Renal pelvis (tissue), 4 donors: ENCODE results near the gene ZNF234. TPM values are rescaled to one million over a fixed set of nuclear protein-coding genes. Genes with fewer than 3 reads are reported as not detected.
"Not testable (repeated sequence)": the region's sequence is repeated elsewhere in the genome, so short reads cannot be mapped to it uniquely, and the experiment has no call there.

Experiments used
- DNase-seq: peaks from one replicate; pipeline ENCODE4 v3.0.0-alpha.2; 2013
- polyA plus RNA-seq, 3 donors: library from polyadenylated mRNA; unstranded; fragments of 120-200 nt; gene quantifications; one replicate each; pipeline ENCODE4 v1.2.1, GENCODE V29; 2013; ENCODE audit not compliant: insufficient read length in 3 of 3

The ZNF234 gene
- polyA plus RNA-seq, 3 donors, result 11.3 to 25.0 (median 19.5) TPM

DNA sequence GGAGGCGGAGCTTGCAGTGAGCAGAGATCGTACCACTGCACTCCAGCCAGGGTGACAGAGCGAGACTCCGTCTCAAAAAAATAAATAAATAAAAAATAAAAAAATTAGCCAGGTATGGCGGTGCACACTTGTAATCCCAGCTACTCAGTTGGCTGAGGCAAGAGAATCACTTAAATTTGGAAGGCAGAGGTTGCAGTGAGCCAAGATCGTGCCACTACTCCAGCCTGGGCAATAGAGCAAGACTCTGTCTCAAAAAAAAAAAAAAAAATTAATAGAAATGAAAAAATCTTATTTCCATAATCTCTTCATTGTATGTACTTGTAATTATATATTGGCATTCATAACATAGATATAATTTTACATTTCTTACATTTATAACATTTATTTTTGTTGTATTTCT lies 29.3 kb downstream of the ZNF234 start:
- DNase-seq, result not testable (repeated sequence)

GRCh38 chr19:44176590-44176989 lies 35.2 kb downstream of the ZNF234 start:
- no peak for DNase-seq

GRCh38 chr19:44180968-44181367 lies 39.6 kb downstream of the ZNF234 start:
- DNase-seq, result no peak

- no peak for DNase-seq
Observed at GRCh38 chr19:44182145-44182544, 40.8 kb downstream of the ZNF234 start.

DNA sequence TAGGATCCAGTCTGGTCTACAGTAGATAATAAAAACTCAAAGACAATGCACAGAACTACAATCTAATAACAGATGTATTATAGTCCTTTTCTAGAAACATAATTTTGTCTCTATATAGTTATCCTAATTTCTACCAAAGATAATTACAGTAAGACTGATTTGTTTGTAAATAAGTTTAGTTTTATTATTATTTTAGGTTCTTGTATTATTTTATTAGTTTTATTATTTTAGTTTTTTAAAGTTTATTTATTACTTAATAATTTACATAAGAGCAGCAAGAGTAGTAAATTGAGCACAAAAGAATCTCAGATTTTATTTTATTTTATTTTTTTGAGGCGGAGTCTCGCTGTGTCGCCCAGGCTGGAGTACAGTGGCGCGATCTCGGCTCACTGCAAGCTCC lies 48.7 kb downstream of the ZNF234 start:
- DNase-seq, result no peak

DNA sequence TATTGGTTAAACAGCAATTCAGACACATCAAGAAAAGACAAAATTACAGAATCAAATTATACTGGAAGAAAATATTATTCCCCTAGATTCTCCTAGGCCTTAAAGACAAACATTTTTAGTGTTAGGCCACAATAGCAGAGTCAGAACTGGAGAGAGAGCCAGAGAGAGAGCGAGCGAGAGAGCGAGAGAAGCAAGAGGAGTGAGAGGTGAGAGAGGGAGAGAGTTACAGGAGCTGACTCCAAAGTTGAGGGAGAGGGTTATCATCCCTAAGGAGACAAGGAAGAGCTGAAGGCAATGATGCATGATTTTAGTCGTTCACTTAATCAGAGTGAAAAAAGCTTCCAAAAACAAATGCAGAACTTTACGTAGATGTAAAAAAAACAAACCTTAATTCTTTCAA lies 50.8 kb downstream of the ZNF234 start:
- no peak for DNase-seq

- no peak for DNase-seq
Observed at GRCh38 chr19:44196772-44197171, 55.4 kb downstream of the ZNF234 start.

DNA sequence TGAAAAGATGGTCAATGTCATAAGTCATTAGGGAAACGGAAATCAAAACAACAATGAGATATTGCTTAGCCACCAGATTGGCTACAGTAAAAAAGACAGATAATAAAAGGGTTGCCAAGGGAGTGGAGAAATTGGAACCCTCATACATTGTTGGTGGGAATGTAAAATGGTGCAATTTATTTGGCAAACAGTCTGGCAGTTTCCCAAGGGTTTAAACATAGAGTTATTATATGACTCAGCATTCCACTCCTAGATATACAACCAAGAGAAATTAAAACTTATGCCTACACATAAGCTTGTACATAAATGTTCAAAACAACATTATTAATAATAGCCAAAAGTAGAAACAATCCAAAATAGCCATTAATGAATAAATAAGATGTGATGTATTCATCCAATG lies 61.1 kb downstream of the ZNF234 start:
- DNase-seq, result no peak

DNA sequence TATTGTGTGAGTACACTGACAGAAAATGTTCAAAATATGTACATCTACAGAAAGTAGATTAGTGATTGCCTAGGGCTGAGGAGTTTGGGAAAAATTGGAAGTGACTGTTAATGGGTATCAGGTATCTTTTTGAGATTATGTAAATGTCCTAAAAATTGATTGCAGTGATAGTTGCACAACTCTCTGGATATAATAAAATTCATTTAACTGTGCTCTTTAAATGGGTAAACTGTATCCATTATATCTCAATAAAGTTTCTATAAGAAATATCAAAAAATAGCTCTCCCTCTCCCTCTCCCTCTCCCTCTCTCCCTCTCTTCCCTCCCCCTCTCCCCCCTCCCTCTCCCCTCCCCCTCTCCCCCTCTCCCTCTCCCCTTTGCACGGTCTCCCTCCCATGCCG lies 61.6 kb downstream of the ZNF234 start:
- no peak for DNase-seq

DNA sequence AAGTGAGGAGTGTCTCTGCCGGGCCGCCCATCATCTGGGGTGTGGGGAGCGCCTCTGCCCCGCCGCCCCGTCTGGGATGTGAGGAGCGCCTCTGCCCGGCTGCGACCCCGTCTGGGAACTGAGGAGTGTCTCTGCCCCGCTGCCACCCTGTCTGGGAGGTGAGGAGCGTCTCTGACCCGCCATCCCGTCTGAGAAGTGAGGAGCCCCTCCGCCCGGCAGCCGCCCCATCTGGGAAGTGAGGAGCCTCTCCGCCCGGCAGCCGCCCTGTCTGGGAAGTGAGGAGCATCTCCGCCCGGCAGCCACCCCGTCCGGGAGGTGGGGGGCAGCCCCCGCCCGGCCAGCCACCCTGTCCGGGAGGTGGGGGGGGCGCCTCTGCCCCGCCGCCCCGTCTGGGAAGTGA lies 62.5 kb downstream of the ZNF234 start:
- not testable (repeated sequence) for DNase-seq

DNA sequence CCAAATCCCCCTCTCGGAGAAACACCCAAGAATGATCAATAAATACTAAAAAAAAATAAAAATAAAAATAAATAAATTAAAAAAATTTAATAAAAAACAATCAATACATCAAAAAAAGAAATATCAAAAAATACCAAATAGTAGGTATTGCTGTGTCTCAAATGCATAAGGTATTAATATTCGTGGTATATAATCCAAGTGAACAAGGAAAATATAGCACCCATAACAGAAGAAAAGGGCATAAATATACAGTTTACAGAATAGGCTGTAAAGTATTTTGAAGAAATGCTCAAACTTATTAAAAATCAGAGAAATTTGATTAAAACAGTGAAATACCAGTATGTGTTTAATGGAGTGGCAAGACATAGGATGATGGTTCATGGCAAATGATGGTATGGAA lies 63.4 kb downstream of the ZNF234 start:
- DNase-seq, result no peak

DNA sequence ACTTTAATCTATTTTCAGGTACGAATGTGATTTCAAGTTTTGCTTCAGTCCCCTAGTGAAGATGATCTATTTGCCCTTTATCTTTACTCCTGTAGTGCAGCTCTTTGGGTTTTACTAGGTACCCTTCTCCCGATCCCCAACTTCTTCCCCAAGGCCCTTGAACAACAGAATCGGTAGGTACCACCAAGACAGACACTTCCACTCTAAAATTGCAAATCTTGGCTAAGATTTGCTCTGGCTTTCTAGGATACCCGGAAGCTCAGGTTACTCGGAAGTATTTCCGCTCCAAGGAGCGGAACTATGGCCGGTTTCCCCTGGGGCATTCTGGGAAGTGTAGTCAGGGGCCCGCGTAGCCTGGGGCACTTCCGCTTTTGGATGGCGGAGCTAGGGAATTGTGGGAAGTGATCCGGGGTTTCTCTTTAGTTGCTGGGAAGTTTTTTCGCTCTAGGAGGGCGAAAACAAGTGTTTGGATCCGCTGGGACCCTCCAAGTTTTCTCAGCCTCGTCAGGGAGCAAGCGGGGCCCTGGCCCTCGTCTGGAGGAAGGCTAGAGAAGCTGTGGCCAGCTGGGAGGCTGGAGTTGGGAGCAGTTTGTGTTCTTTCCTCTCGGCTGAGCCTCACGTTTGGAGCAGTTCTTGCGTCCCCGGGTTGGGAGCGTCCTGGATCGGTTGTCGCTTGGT lies 65.9 kb downstream of the ZNF234 start:
- peak; percentile 97 for DNase-seq

Other genes with a start within 250 kb of the ZNF234 start
- gene ZNF45, start 206.3 kb upstream of the ZNF234 start, polyA plus RNA-seq, result 10 to 100 TPM; 25.5 to 32.2 (median 30.1) TPM
- 1 to 10 TPM; 6.0 to 9.0 (median 8.0) TPM for gene ZNF221, start 190.3 kb upstream of the ZNF234 start, polyA plus RNA-seq
- 10 to 100 TPM; 13.1 to 15.9 (median 14.5) TPM for gene ZNF155, start 157.4 kb upstream of the ZNF234 start, polyA plus RNA-seq
- gene ZNF230, start 138.6 kb upstream of the ZNF234 start, polyA plus RNA-seq, result 1 to 10 TPM; 5.4 to 7.9 (median 7.8) TPM
- gene ZNF222, start 116.2 kb upstream of the ZNF234 start, polyA plus RNA-seq, result 10 to 100 TPM in 2 of 3 donors, 1 to 10 TPM in 1; 9.3 to 12.2 (median 10.3) TPM
- gene ZNF223, start 89.5 kb upstream of the ZNF234 start, polyA plus RNA-seq, result 10 to 100 TPM; 11.2 to 16.0 (median 12.6) TPM
- 1 to 10 TPM; 2.7 to 6.0 (median 4.1) TPM for gene ZNF284, start 69.4 kb upstream of the ZNF234 start, polyA plus RNA-seq
- gene ZNF224, start 47.2 kb upstream of the ZNF234 start, polyA plus RNA-seq, result 10 to 100 TPM; 24.3 to 50.3 (median 41.3) TPM
- 10 to 100 TPM in 1 of 3 donors, 1 to 10 TPM in 2; 9.2 to 12.2 (median 9.9) TPM for gene ZNF225, start 28.2 kb upstream of the ZNF234 start, polyA plus RNA-seq
- gene ZNF226, start 23.5 kb downstream of the ZNF234 start, polyA plus RNA-seq, result 10 to 100 TPM; 25.6 to 30.4 (median 29.0) TPM
- gene ZNF227, start 71.0 kb downstream of the ZNF234 start, polyA plus RNA-seq, result 10 to 100 TPM; 25.4 to 27.6 (median 26.1) TPM
- gene ZNF233, start 118.3 kb downstream of the ZNF234 start, polyA plus RNA-seq, result 1 to 10 TPM; 5.5 to 9.3 (median 6.1) TPM
- 10 to 100 TPM; 10.3 to 14.2 (median 12.1) TPM for gene ZNF235, start 163.5 kb downstream of the ZNF234 start, polyA plus RNA-seq
- 10 to 100 TPM; 11.3 to 13.1 (median 12.1) TPM for gene ZNF112, start 215.1 kb downstream of the ZNF234 start, polyA plus RNA-seq